Activated CD4-positive, CD25-positive, alpha-beta regulatory T cell treated with anti-CD3 and anti-CD28 coated beads, Interleukin-2, amount 50 U/mL, for 72 hours (primary cell): ENCODE measurements around the gene PDE4B.
"Not testable (repeated sequence)": the region's sequence is repeated elsewhere in the genome, so short reads cannot be mapped to it uniquely, and the experiment has no call there.

Source experiments
- DNase-seq: peaks from one replicate; pipeline ENCODE4 v3.0.0; 2021

The PDE4B gene

DNA sequence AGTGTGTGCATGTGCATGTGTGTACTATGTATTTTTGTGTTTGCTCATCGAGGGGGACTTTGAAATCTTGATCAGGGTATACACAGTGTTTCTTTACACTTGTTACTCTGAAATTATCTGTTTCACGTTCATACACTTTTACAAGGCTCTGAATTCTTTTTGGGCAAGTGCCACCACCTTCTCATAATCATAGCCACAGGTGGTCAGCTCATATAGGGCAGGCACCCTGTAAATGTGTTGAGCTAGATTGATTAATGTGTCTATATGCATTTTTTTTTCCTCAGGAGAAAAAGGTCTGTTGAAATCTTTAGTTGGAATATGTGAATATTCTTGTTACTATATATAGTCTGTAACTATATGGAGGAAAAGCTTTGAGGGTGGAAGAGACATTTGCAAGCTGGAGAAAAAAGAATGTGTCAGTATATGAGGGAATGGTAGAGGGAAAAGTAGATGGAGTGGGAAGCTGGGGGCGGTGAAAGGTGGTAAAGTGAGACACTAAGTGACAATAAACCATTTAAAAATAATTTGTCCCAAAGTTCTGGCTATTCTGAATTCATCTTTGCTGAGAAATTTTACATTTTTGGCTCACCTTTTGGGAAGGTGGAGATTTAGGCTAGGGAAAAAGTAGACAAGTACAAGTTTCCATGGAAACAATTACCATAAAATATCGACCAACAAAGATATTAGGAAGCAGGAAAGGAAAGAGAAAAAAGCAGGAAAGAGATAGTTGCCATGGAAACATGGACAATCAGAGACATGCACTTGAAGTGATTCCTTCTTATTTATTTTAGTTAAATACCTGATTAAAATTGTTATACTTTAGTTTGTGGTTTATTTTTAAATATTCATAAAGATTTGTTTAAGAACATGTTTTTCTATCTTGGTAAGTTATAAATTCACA, 277.5 kb downstream of the PDE4B start:
- no peak for DNase-seq

DNA sequence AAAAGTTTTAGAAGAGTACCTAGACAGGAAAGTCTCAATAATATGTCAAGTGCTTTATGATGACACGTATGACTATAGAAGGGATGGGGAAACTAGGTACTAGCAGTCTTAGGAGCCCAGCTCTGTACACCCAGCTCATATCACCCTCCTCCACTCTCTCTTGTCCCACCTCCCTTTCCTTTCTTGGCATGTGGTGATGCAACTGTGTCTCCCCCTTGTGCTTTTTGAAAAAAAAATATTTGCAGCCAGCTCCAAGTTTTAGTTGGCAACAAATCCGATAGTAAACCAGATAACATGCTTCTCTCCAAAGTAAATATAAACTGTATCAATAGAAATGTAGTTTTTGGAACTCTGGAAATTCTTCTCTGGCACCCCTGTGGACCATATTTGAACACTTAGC, 280.7 kb downstream of the PDE4B start:
- DNase-seq, result no peak

DNA sequence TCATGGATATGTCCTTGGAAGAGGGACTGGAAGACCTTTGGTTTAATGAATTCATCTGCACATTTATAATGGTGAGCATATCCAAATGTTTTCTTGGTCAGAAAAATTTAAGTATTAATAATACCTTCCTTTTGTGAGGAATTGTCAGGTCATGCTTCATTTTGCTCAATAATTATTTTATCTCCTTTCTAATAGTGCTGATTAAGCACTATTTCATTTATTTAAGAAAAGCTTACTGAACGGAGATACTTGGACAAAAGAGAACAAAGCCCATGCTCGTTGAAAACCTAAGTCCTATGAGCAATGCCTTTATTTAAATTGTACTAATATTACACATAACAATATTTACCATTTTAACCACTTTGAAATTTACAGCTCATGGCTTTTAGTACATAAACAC, 281.5 kb downstream of the PDE4B start:
- DNase-seq, result no peak

DNA sequence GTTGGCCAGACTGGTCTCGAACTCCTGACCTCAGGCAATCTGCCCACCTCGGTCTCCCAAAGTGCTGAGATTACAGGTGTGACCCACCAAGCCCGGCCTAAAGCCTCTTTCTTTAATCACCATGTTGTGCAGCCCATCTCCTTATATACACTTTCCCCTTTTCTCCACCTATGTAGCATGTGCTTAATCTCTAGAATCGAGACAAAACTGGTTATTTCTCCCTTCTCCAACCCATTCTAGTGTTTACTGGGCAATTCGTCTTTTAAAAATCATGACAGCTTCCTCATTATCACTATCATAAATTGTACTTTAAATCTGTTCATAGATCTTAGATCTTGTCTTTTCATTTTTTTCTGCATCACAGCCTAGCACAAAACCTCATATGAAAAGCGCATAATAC, 285.7 kb downstream of the PDE4B start:
- DNase-seq, result no peak

DNA sequence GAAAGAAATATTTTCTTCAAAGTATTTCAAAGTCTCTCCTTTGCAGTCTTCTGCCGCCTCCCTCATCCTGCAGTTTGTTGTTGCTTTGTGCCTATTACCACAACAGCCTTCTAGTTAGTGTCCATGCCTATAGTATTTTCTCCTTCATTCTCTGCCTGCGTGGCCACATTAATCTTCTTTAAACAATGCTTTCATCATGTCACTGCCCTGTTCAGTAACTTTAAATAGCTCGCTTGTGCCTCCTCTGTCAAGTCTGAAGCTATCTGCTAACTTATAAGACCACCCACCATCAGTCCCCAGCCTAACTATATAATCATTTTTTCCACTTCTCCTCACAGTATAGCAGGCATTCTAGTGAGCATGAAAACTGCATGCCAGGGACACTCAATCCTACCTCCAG, 290.3 kb downstream of the PDE4B start:
- no peak for DNase-seq

DNA sequence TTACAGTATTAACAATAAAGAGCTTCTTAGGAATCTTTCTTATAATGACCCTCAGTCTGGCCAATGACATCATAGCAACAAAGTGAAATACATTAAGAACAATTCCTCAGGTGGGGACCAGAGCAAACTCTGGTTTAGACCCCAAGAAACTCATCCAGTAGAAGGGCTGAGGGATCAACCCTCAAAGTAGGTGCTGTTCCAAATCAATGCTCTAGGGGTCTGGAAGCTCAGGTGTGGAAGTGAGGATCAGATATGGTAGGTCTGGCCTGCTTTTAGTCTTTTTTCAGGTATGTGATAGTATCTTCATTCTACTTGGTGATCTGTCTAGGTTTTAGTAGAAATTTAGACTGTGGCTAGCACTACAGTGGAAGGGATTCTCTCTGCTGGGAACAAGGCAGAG, 291.7 kb downstream of the PDE4B start:
- DNase-seq, result no peak

DNA sequence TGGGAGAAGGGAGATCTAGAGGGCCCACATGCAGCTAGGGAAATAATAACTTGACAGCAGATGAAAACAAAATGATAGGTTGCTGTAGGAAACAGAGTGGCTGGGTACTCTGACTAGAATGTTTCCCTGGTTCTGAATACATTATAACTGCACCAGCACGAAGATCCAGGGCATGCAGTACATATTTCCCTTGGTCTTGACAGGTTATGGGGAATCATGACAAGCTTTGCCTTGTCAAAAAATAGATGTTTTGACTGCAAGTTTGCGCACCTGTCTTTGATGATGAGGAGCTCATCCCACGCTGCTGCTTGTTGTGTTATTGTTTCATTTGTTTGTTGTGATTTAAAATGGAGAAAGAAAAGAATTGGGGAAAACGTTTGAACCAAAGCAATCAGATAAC, 292.9 kb downstream of the PDE4B start:
- DNase-seq, result no peak

DNA sequence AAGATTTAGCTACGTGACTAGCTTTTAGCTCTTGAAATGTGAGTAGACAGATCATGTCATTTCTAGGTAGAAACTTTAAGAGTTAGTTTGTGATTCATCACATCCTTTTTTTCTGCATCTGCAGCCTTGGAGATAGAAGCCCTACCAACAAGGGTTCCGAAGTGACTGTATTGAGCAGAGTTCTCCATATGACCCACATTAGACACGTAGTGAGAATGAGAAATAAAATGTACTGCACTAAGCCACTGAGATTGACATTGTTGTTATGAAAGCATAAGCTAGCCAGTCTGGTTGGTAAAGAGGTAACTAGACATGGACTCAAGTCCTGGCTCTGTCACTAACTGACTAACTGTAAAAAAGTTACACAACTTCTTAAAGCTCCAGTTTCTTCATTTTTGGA, 296.1 kb downstream of the PDE4B start:
- no peak for DNase-seq

DNA sequence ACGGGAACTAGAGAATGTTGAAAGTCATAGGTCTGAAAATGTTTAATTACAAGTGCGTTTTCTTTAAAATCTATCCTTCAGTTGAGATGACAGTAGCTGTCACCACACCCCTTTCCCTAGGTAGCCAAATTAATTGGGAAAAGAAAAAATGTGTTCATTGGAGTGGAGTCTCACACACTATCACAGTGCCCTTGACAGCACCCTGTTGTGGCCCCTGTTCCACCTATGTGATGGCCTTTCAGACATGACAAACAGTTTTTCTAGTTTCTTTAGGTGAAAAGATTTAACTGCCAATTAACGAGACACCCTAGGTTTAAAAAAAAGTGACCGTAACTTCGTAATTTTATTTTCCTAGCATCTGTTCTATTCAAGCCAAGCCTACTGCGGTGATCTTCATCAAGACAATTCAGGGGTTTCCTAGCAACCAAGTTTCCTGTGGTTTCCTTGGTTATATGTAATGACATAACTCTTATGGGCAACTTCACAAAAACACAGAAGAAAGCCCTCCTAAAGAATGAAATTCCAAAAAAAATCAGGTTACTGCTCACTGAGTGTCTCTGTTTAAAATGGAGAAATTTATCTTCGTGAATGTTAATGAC, 298.3 kb downstream of the PDE4B start:
- no peak for DNase-seq

DNA sequence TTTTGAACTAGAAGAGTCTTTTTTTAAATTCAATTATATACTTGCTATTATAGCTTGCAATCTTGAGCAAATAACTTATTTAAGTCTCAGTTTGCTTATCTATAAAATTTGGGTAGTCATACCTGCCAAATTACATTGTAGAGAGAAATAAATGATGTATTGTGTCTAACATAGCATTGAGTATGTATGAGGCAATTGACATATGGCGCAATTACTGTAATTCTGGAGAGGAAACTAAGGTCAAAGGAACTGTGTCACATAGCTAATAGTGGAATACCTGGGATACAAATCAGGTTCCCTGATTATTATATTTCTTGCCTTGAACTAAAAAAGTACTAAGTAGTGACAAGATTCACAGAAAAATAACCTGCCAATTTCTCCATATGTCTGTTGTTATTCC, 302.5 kb downstream of the PDE4B start:
- DNase-seq, result no peak

DNA sequence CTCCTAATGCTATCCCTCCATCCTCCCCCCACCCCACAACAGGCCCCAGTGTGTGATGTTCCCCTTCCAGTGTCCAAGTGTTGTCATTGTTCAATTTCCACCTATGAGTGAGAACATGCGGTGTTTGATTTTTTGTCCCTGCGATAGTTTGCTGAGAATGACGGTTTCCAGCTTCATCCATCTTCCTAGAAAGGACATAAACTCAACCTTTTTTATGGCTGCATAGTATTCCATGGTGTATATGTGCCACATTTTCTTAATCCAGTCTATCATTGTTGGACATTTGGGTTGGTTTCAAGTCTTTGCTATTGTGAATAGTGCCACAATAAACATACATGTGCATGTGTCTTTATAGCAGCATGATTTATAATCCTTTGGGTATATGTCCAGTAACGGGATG, 308.3 kb downstream of the PDE4B start:
- not testable (repeated sequence) for DNase-seq

DNA sequence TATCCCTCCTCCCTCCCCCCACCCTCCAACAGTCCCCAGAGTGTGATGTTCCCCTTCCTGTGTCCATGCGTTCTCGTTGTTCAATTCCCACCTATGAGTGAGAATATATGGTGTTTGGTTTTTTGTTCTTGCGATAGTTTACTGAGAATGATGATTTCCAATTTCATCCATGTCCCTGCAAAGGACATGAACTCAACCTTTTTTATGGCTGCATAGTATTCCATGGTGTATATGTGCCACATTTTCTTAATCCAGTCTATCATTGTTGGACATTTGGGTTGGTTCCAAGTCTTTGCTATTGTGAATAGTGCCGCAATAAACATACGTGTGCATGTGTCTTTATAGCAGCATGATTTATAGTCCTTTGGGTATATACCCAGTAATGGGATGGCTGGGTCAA, 311.4 kb downstream of the PDE4B start:
- DNase-seq, result not testable (repeated sequence)

DNA sequence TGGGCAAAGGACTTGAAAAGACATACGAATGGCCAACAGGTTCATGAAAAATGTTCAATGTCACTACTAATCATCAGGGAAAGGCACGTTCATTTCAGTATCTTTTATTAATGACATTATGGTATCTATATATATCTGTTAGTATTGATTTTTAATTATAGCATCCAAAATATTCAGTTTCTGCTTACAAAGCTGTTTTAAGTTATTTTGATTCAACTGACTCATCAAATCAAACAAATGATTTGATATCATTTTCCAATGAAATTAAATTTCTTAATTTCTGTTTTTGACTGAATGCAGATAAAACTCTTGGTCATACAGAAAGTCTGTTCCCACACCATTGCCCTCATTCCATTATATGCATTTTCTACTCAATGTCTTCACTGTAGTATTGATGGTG, 315.9 kb downstream of the PDE4B start:
- DNase-seq, result no peak

DNA sequence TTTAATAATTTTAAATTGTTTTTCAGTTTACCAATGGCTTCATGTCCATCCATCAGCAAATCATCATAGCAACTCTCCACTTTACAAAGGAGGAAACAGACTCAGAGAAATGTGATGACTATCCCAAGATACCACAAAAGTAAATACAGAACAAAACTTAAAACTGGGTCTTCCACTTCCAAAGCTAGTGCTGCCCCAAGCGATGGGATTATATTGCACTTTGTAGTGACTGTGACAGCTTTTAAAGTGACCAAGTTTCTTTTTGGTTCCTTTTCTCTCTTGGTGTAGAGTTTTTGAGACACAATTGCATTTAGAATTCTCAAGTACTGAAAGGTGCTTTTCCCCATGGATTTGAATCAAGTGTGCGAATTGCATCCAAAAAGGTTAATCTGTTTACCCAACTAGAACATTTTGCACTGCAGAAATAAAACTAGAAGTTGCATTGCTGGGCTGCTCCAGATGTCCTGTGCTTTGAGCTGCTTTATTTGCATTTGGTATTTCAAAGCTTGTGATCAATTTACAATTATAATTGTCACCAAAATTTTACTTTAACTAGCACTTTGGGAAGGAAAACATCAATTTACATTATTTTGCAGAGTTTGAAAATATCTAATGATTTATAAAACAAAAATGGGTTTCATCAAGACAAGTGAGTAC, 320.2 kb downstream of the PDE4B start:
- DNase-seq, result no peak

DNA sequence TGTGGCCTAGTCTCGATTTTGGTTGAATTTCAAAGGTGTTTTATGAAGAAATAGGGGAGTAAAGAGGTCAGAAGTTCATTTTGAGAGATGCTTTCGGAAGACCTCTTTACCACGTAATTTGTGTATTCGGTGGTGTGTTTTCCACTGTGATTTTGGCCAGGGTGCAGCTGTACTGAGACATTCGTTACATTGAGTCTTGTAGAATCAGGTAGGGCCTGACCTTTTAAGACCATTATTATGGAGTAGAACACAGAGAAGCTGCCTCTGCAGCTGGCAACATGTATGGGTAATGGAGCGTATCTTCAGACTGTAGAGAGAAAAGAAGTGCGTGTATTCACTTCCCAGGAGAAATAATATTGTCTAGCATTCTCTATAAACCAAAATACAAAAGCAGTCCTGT, 326.5 kb downstream of the PDE4B start:
- no peak for DNase-seq

DNA sequence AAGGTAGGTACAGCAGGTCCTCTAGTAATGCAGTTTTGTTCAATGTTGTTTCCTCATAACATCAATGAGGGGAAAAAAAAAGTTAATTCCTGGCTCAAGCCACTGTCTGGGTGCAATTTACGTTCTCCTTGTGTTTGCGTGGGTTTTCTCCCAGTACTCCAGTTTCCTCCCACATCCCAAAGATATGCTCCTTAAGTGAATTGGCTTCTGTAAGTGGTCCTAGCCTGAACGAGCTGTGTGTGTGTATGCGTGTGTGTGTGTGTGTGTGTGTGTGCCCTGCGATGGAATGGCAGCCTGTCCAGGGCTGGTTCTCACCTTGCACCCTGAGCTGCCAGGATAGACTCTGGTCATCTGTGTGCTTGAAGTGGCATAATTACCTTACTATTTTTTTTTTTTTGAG, 332.0 kb downstream of the PDE4B start:
- no peak for DNase-seq

DNA sequence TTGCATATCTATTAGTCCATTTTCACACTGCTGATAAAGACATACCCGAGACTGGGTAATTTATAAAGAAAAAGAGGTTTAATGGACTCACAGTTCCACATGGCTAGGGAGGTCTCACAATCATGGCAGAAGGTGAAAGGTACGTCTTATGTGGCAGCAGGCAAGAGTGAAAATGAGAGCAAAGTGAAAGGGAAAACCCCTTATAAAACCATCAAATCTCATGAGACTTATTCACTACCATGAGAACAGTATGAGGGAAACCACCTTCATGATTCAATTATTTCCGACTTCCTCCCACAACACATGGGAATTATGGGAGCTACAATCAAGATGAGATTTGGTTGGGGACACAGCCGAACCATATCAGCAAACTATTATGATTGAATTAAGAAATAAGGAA, 335.9 kb downstream of the PDE4B start:
- not testable (repeated sequence) for DNase-seq

DNA sequence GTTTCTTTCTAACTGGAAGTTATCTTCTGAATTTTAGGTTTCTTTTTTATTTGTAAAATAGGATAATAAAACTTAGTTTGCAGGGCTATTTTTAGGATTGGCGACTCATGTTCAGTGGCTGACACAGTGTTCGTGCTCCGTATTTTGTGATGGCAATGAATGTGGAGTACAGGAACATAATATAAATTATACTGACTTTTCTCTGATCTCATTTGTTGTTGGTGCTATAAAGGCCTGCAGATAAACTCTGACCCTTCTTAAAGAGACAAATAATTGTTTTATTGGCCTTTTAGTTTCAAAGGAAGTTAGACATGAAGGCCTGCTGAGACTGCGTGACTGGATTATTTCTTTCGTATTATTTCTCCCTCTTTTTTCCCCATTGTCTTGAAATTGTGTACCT, 339.6 kb downstream of the PDE4B start:
- no peak for DNase-seq

DNA sequence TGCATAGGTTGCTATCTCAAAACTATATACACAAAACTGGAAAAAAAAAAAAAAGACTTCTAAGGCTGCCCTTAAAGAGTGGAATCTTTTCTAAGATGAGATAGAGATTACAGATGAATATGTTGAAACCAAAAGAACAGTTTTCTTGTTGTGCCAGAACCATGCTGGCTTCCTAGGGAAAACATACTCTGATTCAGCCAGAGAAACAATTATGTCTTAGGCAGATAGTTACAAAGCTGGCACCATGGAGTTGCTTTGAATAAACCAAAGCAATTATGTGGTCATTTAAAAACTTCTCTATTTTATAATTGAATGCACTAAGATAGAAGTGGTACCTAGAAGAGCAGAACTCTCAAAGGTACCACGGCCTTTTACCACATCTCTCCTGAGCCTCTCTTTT, 341.3 kb downstream of the PDE4B start:
- no peak for DNase-seq

DNA sequence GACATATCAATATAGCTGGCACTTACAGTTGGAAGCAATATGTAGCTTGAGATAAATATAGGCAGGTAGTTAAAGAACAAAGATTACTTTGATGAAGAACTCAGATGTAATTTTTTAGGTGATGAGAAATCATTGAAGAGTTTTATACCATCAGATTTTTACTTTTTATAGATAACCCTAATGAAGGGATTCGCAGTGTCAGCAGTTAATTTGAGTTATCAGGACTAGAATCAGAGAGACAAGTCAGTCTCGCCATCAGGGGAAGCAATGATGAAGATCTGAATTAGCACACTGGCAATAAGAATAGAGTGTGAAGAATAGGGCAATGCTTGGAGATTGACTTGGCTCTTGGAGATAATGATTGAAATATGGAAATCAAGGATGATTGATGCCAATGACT, 342.5 kb downstream of the PDE4B start:
- DNase-seq, result no peak

DNA sequence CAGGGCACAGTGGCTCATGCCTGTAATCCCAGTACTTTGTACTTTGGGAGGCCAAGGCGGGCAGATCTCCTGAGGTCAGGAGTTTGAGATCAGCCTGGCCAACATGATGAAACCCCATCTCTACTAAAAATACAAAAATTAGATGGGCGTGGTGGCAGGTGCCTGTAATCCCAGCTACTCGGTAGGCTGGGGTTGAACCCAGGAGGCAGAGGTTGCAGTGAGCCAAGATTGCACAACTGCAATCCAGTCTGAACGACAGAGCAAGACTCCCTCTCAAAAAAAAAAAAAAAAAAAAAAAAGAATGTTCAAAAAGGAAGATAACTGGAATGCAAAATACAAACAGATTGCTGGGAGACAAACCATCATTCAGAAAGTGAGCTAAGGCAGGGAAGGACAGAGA, 343.7 kb downstream of the PDE4B start:
- not testable (repeated sequence) for DNase-seq

DNA sequence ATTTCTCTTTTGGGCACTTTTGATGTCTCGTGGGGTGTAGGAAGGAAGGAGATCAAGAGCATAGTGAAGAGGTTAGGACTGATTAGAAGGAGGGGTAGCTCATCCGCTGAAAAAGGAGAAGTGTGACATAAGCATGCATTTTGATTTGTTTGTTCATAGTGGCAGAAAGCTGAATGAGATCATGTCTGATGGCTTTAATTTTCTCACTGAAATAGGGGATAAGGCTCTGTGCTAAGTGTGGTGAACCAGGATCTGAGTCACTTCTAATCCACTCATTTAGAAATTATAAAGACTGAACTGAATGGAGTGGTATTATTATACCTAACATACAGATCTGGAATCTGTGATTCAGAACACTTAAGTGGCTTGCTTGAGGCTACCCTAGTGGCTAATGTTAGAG, 344.5 kb downstream of the PDE4B start:
- no peak for DNase-seq

DNA sequence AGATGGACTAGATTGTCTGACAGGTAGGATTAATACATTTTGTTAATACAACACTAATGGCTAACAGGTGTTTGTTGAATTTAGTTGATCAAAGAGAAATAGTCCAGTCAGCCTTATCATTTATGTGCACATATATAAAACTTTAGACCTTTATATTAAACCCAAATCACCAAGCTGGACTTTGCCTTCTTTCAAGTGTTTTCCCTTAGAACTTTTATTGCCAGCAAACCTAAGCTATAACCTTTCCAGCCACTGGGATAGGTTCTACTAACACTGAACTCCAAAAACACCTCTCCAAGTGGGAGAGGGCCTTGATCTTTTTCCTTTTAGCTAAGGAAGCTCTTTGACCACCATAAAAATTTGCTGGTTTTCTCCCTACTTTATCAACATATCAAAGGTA, 345.9 kb downstream of the PDE4B start:
- no peak for DNase-seq

DNA sequence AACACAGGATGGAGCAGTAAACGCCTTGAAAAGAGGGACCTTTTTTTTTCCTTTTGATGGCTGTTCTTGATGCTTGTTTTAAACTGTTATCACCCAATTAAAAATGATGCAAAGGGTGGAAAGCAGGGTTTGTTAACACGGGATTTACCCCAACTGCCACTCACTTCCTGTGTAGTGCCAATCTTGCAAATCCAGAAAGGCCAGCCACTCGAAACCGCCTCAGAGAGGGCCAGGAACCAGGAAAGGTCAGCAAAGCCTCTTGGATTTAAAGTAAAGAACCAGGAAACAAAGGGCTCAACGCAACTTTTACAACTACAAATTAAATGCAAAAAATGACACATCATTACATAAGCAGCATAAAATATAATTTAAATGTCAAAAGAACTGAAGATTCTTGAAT, 347.4 kb downstream of the PDE4B start:
- no peak for DNase-seq
